ENCODE measurements around the gene GEMIN7.

The GEMIN7 gene

DNA sequence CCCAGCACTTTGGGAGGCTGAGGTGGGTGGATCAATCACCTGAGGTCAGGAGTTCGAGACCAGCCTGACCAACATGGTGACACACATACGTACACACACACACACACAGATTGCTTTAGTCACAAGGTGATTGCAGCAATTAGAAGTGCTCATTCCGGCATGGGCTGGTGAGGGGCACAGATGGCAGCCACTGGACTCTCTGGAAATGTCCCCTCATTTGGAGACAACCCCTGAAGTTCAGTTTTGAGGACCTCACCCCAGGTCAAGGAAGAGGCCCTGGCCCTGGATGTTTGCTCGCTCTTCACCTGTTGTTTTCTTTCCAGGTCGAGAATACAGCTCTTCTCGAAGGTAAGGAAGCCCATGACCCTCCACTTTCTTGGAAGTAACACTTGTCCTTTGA is 8.8 kb upstream of the GEMIN7 start:
- no peak overlapping the region for H2AFZ ChIP-seq (ENCODE audit: low read depth, low read length)
- no peaks in the 10 kb centered on the region for H3K27me3 ChIP-seq (ENCODE audit: insufficient read depth, low read length)
- no peaks in the 10 kb centered on the region for H3K4me1 ChIP-seq (ENCODE audit: insufficient read depth, low read length)
- H3K9me3 ChIP-seq (ENCODE audit: low read length), result no peaks in the 10 kb centered on the region
- H3K4me3 ChIP-seq (ENCODE audit: low read length), result no peak overlapping the region
- H3K36me3 ChIP-seq (ENCODE audit: insufficient read depth, low read length), result peaks cover 50% of the 10 kb centered on the region

DNA sequence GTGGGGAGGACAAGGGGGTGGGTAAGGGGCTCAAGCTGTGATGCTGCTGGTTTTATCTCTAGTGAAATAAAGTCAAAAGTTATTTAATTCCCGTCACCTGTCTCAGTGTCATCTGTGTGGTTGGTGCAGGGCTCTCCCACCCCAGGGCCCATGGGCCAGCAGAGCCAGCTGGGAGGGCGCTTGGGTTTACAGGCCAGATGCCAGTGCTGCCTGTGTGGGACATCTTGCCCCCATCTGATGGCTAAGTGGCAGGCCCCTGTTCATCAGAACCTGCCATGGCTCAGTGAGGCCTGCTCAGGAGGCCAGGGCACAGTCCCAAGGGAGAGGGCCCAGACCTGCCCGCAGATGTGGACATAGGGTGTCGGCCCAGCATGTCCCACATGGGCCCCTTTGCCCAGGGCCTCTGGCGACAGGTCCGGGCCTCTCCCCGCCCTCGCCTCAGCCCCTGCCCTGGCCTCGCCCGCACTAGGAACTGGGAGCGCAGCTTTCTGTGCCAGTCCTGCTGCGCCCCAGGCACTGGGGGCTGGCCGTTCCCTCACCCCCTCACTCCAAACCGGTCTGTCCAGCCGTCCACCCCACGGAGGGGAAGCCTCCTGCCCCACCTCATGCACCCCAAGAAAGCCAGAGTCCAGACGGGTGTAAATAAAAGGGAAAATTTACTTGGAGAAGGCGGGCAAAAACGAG is 8.1 kb upstream of the GEMIN7 start:
- H3K36me3 ChIP-seq (ENCODE audit: insufficient read depth, low read length), result peaks cover 43% of the 10 kb centered on the region
- H3K27me3 ChIP-seq (ENCODE audit: insufficient read depth, low read length), result no peaks in the 10 kb centered on the region
- no peak overlapping the region for H2AFZ ChIP-seq (ENCODE audit: low read depth, low read length)
- H3K9me3 ChIP-seq (ENCODE audit: low read length), result no peaks in the 10 kb centered on the region
- H3K4me3 ChIP-seq (ENCODE audit: low read length), result no peak overlapping the region
- H3K4me1 ChIP-seq (ENCODE audit: insufficient read depth, low read length), result no peaks in the 10 kb centered on the region

DNA sequence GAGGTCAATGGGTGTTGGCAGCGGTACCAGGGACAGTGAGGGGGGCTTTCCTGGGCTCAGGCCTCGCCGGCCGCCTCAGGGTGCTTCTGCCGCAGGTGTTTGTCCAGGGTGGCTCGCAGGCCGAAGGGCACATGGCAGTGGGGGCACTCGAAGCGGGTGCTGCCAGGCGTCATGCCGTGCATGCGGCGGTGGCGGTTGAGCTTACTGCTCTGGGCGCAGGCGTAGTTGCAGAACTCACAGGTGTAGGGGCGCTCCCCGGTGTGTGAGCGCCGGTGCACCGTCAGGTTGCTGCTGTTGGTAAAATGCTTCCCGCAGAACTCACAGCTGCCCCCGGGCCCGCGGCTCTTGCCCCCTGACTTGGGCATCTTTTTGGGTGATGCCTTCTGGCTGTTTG is 7.5 kb upstream of the GEMIN7 start:
- H3K36me3 ChIP-seq (ENCODE audit: insufficient read depth, low read length), result peaks cover 41% of the 10 kb centered on the region
- H3K4me3 ChIP-seq (ENCODE audit: low read length), result no peak overlapping the region
- no peaks in the 10 kb centered on the region for H3K9me3 ChIP-seq (ENCODE audit: low read length)
- no peaks in the 10 kb centered on the region for H3K27me3 ChIP-seq (ENCODE audit: insufficient read depth, low read length)
- H2AFZ ChIP-seq (ENCODE audit: low read depth, low read length), result no peak overlapping the region
- H3K4me1 ChIP-seq (ENCODE audit: insufficient read depth, low read length), result no peaks in the 10 kb centered on the region

DNA sequence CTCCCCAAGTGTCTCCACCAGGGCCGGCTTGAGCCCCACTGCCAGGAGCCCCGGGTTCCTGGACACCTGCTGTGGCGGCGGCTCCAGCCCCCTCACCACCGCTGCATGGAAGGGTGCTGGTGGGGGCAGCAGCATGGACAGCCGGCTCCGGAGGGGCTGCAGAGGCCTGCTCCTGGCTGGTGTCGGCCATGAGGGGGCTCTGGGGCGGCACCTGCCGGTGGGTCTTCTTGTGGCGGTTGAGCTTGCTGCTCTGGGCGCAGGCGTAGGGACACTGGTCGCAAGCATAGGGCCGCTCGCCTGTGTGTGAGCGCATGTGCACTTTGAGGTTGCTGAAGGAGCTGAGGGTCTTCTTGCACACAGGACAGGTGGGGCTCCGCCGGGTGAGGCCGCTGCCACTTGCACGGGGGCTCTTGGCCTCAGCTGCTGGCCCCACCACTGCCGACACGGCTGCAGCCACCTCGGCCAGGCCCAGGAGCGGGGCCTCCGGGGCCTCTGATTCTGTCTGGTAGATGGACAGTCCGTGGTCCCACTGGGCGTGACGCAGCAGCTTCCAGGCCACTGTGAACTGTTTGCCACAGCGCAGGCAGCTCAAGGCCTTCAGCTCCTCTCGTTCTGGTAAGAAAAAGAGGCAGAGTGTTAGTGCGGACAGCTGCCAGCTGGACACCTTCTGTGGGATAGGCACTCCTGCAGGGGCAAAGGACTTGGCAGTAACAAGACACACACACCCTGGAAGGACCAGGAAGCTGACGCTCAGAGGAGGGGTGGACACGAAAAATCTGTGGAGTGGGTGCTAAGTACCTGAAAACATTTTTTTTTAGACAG is 6.9 kb upstream of the GEMIN7 start:
- H3K27me3 ChIP-seq (ENCODE audit: insufficient read depth, low read length), result peaks cover 4% of the 10 kb centered on the region
- peaks cover 35% of the 10 kb centered on the region for H3K36me3 ChIP-seq (ENCODE audit: insufficient read depth, low read length)
- H2AFZ ChIP-seq (ENCODE audit: low read depth, low read length), result no peak overlapping the region

DNA sequence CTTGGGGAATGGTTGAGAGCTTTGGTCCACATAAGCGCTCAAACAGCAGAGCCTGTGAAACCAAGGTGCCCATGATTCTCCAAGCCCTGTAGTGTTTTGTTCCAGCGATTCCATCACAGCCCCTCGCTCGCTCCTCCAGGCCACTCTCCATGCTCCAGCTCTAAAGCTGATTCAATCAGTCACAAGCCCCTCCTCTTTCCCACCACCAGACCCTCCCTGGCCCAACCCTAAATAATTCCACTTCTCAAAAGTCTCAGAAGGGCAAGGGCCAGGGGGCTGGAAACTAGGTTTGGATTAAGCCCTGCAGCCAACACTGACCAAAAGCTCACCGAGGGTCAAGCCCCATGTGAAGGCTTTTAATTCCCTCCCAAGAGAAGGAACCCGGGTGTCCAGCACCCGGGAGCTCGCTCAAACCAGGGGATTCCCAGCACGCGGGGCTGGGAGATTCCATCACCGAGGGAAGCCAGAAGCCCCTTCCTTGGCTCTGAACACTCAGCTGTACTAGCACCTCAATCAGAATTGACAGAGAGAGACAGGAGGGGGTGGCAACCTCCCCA is 4.2 kb upstream of the GEMIN7 start:
- H2AFZ ChIP-seq (ENCODE audit: low read depth, low read length), result no peak overlapping the region
- H3K27me3 ChIP-seq (ENCODE audit: insufficient read depth, low read length), result peaks cover 4% of the 10 kb centered on the region

More for the DNA sequence above, 6.9 kb upstream of the GEMIN7 start:
- Histone ChIP-seq H3K9me3 (ENCODE audit: low read length) (no peaks in the 10 kb centered on the region), H3K4me3 (ENCODE audit: low read length) (no peak overlapping the region), H3K4me1 (ENCODE audit: insufficient read depth, low read length) (no peaks in the 10 kb centered on the region)

DNA sequence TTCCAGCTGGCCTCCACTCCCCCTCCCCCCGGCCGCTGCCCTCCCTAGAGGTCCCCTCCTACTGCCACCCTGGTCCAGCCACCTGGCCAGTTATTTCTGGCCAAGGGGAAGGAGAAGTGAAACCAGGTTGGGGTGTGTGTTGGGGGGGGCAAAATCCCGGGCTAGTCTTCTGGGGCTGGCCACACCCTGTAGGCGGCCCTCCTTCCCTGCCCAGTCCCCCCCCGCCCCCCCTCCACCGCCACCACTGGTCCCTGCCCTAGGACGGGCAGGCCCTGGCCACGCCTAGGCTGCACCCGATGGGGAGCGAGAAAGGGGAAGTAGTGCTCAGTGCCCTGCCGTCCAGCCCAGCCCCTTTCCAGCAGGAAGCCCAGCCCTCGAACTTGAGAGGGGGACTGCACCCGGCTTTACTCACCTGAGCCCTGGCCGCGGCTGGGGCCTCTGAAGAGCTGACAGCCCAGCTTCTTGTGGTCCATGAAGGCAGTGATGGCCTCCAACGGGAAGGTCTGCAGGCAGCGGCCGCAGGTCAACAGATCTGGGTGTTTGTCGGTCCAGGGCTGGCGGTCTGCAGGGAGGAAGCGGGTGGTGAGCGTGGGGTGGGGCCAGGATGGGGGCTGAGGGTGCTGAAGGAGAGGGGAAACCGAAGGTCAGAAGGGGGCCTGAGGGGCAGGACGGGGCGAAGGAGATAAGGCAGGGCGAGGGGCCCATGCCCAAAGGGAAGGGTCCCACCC is 3.6 kb upstream of the GEMIN7 start:
- Histone ChIP-seq H3K4me3 (ENCODE audit: low read length) (no peak overlapping the region), H3K4me1 (ENCODE audit: insufficient read depth, low read length) (peaks cover 16% of the 10 kb centered on the region), H3K36me3 (ENCODE audit: insufficient read depth, low read length) (peaks cover 11% of the 10 kb centered on the region), H2AFZ (ENCODE audit: low read depth, low read length) (no peak overlapping the region), H3K9me3 (ENCODE audit: low read length) (no peaks in the 10 kb centered on the region), H3K27me3 (ENCODE audit: insufficient read depth, low read length) (peaks cover 4% of the 10 kb centered on the region)

More for the DNA sequence above, 4.2 kb upstream of the GEMIN7 start:
- Histone ChIP-seq H3K36me3 (ENCODE audit: insufficient read depth, low read length) (peaks cover 17% of the 10 kb centered on the region), H3K4me1 (ENCODE audit: insufficient read depth, low read length) (peaks cover 10% of the 10 kb centered on the region), H3K4me3 (ENCODE audit: low read length) (no peak overlapping the region), H3K9me3 (ENCODE audit: low read length) (no peaks in the 10 kb centered on the region)

DNA sequence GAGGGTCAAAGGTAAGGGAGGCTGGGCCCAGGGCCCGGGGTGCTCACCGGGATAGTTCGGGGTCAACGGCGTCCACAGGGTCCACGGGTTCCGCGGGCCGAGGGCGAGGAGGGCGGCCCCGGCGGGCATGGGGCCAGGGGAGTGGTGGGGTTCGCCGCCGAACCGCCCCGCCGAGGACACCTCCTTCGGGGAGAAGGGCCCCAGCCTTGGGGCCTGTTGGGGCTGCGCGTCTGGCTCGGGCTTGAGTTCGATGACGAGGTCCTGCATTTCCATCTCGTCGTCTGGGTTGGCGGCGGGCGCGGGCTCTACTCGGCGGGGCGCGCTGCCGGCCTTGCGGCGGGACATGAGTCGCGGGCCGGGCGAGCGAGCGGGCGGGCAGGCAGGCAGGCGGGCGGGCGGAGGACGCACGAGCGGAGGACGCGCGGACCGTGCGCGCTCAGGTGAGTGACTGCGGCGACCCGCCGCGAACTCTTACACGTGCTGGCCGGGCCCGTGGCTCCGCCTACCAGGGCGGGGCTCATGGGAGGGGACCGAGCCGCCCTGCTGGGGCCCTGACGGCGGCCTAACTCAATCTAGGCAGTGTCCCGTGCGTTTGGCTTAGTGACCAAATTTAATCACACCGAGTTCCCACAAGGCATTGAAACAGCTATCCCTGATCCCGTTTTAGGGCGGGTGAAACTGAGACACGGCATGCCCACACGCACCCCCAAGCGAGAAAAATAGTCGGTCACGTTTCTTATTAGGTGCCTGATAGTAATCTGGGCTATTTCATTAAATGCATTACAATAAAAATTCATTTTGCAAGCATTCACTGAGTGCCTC is 2.8 kb upstream of the GEMIN7 start, which contains the start of gene ZNF296:
ZNF296 (minus strand) TSS at position 450 of the 822 bp plus-strand sequence; CDS start at position 345, 105 bp downstream.
- H3K4me3 ChIP-seq (ENCODE audit: low read length), result peak within 1 kb of the TSS; percentile 22
- H3K9me3 ChIP-seq (ENCODE audit: low read length), result no peaks in the 10 kb centered on the region
- H3K36me3 ChIP-seq (ENCODE audit: insufficient read depth, low read length), result peaks cover 5% of the 10 kb centered on the region
- H2AFZ ChIP-seq (ENCODE audit: low read depth, low read length), result no peak within 1 kb of the TSS
- peaks cover 22% of the 10 kb centered on the region for H3K4me1 ChIP-seq (ENCODE audit: insufficient read depth, low read length)
- H3K27me3 ChIP-seq (ENCODE audit: insufficient read depth, low read length), result peaks cover 4% of the 10 kb centered on the region

DNA sequence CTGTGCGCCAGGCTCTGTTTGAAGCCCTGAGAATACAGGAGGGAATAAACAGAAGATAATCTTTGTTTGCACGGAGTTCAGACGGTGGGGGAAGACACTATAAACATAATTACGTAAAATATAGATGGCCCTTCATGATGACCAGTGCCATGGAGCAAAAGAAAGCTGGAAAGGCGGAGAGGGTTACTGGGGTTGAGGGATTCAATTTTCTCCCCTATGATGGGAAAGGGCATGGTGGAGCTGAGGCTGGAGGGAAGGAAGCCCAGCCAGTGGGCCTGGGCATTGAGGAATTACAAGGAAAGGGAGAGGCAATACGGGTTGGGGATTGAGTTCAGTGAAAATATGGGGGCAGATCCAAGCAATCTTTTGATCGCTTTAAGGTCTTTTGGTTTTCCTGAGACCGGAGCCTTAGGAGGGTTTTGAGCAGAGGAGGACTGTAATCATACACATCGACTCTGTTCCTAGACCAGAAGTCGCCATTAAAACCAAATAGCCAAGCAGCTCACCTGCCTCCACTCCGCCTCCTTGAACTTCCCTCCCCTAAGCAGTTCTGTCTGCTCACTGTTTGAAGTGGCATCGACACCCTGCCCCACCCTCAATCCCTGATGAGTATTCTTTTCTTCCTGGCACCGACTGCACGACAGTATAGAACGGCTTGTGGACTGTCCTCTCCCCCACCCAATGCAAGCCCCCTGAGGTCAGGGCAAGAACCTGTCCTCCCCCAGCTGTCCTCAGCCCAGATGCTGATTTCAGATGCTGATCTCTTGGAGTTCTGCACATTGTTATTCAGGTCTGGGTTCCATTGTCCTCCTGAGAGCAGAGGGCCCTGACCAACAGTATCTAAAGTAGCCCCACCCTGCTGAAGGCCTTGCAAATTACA is 2.0 kb upstream of the GEMIN7 start:
- Histone ChIP-seq H3K9me3 (ENCODE audit: low read length) (no peaks in the 10 kb centered on the region), H2AFZ (ENCODE audit: low read depth, low read length) (no peak overlapping the region), H3K4me1 (ENCODE audit: insufficient read depth, low read length) (peaks cover 22% of the 10 kb centered on the region), H3K4me3 (ENCODE audit: low read length) (no peak overlapping the region), H3K27me3 (ENCODE audit: insufficient read depth, low read length) (peaks cover 4% of the 10 kb centered on the region), H3K36me3 (ENCODE audit: insufficient read depth, low read length) (peaks cover 4% of the 10 kb centered on the region)

DNA sequence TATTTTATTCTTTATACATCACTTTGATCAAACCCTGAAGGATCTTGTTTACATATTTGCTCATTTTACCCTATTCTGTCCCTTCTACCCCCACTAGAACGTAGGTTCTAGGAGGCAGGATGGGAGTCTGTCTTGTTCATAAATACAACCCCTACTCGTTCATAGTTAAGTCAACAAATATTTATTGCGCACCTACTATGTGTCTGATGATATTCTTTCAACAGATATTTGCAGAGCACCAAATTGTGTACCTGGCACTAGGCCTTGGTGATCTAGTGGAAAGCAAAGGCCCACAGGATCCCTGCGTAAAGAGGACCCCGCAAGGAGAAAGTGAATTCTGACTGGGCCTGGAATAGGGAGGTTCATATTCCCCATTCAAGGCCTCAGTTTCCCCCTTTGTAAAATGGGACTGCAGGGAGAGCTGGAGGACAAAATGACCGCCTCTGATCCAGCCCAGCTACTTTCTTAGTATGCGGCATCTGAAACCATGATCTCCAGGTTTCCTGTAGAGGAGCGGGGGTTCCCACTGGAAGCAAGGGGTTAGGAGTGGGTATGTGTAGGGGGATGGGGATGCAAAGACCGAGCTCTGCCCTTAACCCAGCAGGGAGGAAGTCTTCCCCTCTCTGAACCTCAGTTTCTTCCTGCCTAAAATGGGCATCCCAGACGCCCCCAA is 534 bp upstream of the GEMIN7 start:
- Histone ChIP-seq H3K4me3 (ENCODE audit: low read length) (peak overlapping the region; percentile 99), H3K27me3 (ENCODE audit: insufficient read depth, low read length) (peaks cover 4% of the 10 kb centered on the region), H3K9me3 (ENCODE audit: low read length) (no peaks in the 10 kb centered on the region), H2AFZ (ENCODE audit: low read depth, low read length) (peak overlapping the region; percentile 91), H3K36me3 (ENCODE audit: insufficient read depth, low read length) (peaks cover 8% of the 10 kb centered on the region), H3K4me1 (ENCODE audit: insufficient read depth, low read length) (peaks cover 22% of the 10 kb centered on the region)

DNA sequence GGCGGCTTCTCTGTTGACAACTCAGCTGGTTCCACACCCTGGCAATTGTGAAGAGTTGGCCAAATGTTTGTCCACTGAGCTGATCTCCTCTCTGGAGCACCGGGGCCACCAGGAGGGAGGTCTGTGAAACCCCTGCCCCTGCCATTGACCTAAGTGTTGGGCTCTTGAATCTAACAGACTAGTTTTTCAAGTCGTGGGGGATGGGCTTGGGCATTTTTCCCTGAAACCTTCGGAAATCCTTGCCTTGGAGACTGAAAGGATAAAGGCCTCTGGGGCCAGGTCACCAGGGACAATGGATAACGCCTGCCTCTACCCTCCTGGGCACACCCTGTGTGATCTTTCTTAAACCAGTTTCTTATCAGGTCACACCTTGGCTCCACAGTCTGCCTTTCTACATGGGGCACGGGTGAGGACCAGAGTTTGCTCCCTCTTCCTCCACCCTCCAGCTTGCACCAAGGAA is 881 bp downstream of the GEMIN7 start:
- H3K4me1 ChIP-seq (ENCODE audit: insufficient read depth, low read length), result peaks cover 22% of the 10 kb centered on the region
- peaks cover 4% of the 10 kb centered on the region for H3K27me3 ChIP-seq (ENCODE audit: insufficient read depth, low read length)
- H2AFZ ChIP-seq (ENCODE audit: low read depth, low read length), result peak overlapping the region; percentile 91
- peak overlapping the region; percentile 99 for H3K4me3 ChIP-seq (ENCODE audit: low read length)
- H3K36me3 ChIP-seq (ENCODE audit: insufficient read depth, low read length), result peaks cover 9% of the 10 kb centered on the region
- no peaks in the 10 kb centered on the region for H3K9me3 ChIP-seq (ENCODE audit: low read length)

DNA sequence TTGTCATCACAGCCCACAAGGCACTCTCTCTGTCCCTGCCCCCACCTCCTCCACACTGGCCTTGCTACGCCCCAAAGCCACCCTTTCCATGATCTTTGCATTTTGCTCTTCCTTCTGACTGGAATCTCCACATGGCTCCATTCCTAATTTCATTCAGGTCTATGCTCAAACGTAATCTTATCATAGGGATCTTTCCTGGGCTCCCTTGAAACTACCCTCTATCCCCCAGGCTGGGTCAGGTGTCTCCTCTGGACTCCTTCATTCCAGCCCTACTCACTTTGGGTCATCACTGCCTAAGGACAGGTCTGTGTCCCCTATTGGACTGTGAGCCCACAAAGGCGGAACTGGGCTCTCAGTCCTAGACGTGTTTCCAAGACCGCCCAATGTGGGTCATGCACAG is 3.1 kb downstream of the GEMIN7 start:
- Histone ChIP-seq H3K9me3 (ENCODE audit: low read length) (no peaks in the 10 kb centered on the region), H3K4me3 (ENCODE audit: low read length) (no peak overlapping the region), H3K36me3 (ENCODE audit: insufficient read depth, low read length) (peaks cover 20% of the 10 kb centered on the region), H2AFZ (ENCODE audit: low read depth, low read length) (no peak overlapping the region), H3K4me1 (ENCODE audit: insufficient read depth, low read length) (peaks cover 22% of the 10 kb centered on the region), H3K27me3 (ENCODE audit: insufficient read depth, low read length) (no peaks in the 10 kb centered on the region)

All from neuron (in vitro differentiated cells).